Brain microvascular endothelial cell (primary cell): ENCODE data around the gene CLSTN3.

ENCODE experiments used
- DNase-seq: peaks from one replicate; pipeline ENCODE4 v3.0.0-alpha.2; 2020
- H3K27ac ChIP-seq: fragments of 250-450 bp; sonication (Bioruptor Pico); 2 replicates; pipeline ENCODE4 v1.5.1; 2020; ENCODE audit warnings: mild to moderate bottlenecking, moderate library complexity
- H3K27me3 ChIP-seq: fragments of 250-450 bp; sonication (Bioruptor Pico); replicated peaks from 2 replicates; pipeline ENCODE4 v1.5.1; 2020; ENCODE audit warnings: mild to moderate bottlenecking
- H3K36me3 ChIP-seq: fragments of 250-450 bp; sonication (Bioruptor Pico); replicated peaks from 2 replicates; pipeline ENCODE4 v1.5.1; 2020; ENCODE audit warnings: mild to moderate bottlenecking
- H3K4me3 ChIP-seq: 2 replicates; pipeline ENCODE4 v1.5.1; 2011; ENCODE audit warnings: low read depth, mild to moderate bottlenecking, control low read depth, low read length, moderate library complexity
- CTCF ChIP-seq: IDR thresholded peaks from 2 replicates; pipeline ENCODE4 v1.5.1; 2011; ENCODE audit warnings: low read depth, mild to moderate bottlenecking, moderate library complexity, low read length, control low read depth, inconsistent platforms; ENCODE audit errors: missing control alignments
- in situ Hi-C: cut with HindIII; loops from 2 replicates; pipeline ENCODE4 v1.10.0; 2017; ENCODE audit warnings: low sequenced_read_pairs, low pct_ligation_motif_present

The CLSTN3 gene

GRCh38 chr12:7207866-7208625 is 77.9 kb downstream of the CLSTN3 start:
- no peaks in the 10 kb centered on the region for H3K27me3 ChIP-seq
- no peak for DNase-seq
- H3K36me3 ChIP-seq: peaks cover 33% of the 10 kb centered on the region
- H3K27ac ChIP-seq: no peak overlapping the region
- in situ Hi-C loops: no loop called here
- no peak overlapping the region for H3K4me3 ChIP-seq
- TF ChIP-seq CTCF: no peak
